Upper lobe of left lung (tissue), 4 donors: ENCODE measurements around the gene LRP6.

Experiments
- CTCF ChIP-seq, 6 experiments: fragments of 450-650 bp in 4 of 6; fragments of 200-600 bp in 2 of 6; sonication (generic) in 2 of 6; IDR thresholded peaks; one replicate each; pipeline ENCODE4 v1.5.1; 2016 to 2019; ENCODE audit warnings: antibody characterized with exemption in 6 of 6
- EP300 ChIP-seq, 4 donors: sonication (generic); formaldehyde crosslinking; IDR thresholded peaks; one replicate each; pipeline ENCODE4 v1.5.1; 2017; ENCODE audit warnings: antibody characterized with exemption in 4 of 4, control low read depth in 2 of 4
- POLR2A ChIP-seq, 4 donors: fragments of 450-650 bp; IDR thresholded peaks; one replicate each; pipeline ENCODE4 v1.5.1; 2016 to 2017; ENCODE audit warnings: antibody characterized with exemption in 4 of 4, mild to moderate bottlenecking in 2 of 4

GRCh38 chr12:12210416-12210815 is 56.4 kb downstream of the LRP6 start:
- TF ChIP-seq EP300 (IDR thresholded peaks at IDR 0.05) (no peak), POLR2A (IDR thresholded peaks at IDR 0.05) (no peak), CTCF (IDR thresholded peaks at IDR 0.05) (no peak)
